K562 (cell line): ENCODE results near the gene HOXB7. TPM values are rescaled to one million over a fixed set of nuclear protein-coding genes. Genes with fewer than 3 reads are reported as not detected.

Experiments used
- ATAC-seq: fragments of 200-7000 bp; cut with Tn5 transposase; 3 replicates; pipeline ENCODE4 v1.9.1; 2020; ENCODE audit warnings: moderate library complexity
- BruUV-seq: library from RNA; stranded (reverse); fragments of 400-500 nt; replicated peaks from 2 replicates; lab custom pipeline; 2021; lab: Mats Ljungman, UMichigan
- CTCF ChIA-PET: fragments of 300-600 bp; formaldehyde crosslinking; extraction: SDS; loops from one replicate; lab custom pipeline; 2021; ENCODE audit warnings: low intra/inter-chr PET ratio; lab: Yijun Ruan, JAX
- POLR2A ChIA-PET: fragments of 300-600, 350-650 bp; sonication (Branson Sonifier 250); formaldehyde crosslinking; extraction: SDS; loops from one replicate; lab custom pipeline; 2021; ENCODE audit warnings: antibody characterized with exemption, inconsistent platforms; lab: Yijun Ruan, JAX
- DNase-seq, 4 experiments: peaks; one replicate each; pipeline versions ENCODE4 v3.0.0 to v3.0.0-alpha.2; 2011 to 2018; ENCODE audit warnings: low spot score in 3 of 4, mixed read lengths in 3 of 4; ENCODE audit errors: extremely low read depth in 1 of 4
- FAIRE-seq: peaks from 2 replicates; lab custom pipeline; 2011; peaks lifted over from hg19 to GRCh38; lab: Jason Lieb, UNC
- H2AFZ ChIP-seq: 2 replicates; pipeline ENCODE4 v1.6.0; 2011; ENCODE audit warnings: low read depth, low read length, control low read depth, inconsistent platforms
- H3K27ac ChIP-seq: fragments of 200-600 bp; 3 replicates; pipeline ENCODE4 v1.8.0; 2011; ENCODE audit warnings: low read depth, mild to moderate bottlenecking, control low read depth, inconsistent platforms, low read length, moderate library complexity, mixed read lengths; ENCODE audit errors: extremely low read depth
- H3K27me3 ChIP-seq, 2 experiments: fragments of 300-600 bp in 1 of 2; 2 replicates in 1 of 2; 3 replicates in 1 of 2; pipeline versions ENCODE4 v1.6.0 to v1.8.0; 2011; ENCODE audit warnings: inconsistent platforms in 2 of 2, low read length in 2 of 2, mild to moderate bottlenecking in 1 of 2, mixed read lengths in 1 of 2, moderate library complexity in 1 of 2; ENCODE audit not compliant: control insufficient read depth in 2 of 2, insufficient read depth in 2 of 2
- H3K36me3 ChIP-seq: fragments of 300-600 bp; 3 replicates; pipeline ENCODE4 v1.8.0; 2011; ENCODE audit warnings: mild to moderate bottlenecking, low read length, inconsistent platforms; ENCODE audit not compliant: control insufficient read depth, insufficient read depth
- H3K4me1 ChIP-seq, 2 experiments: fragments of 200-600 bp in 1 of 2; replicated peaks in 1 of 2; 2 replicates in 1 of 2; 3 replicates in 1 of 2; pipeline versions ENCODE4 v1.5.1 to v1.8.0; 2011; ENCODE audit warnings: inconsistent platforms in 2 of 2, low read length in 2 of 2, mild to moderate bottlenecking in 1 of 2, mixed read lengths in 1 of 2, moderate library complexity in 1 of 2; ENCODE audit not compliant: control insufficient read depth in 2 of 2, insufficient read depth in 2 of 2
- H3K4me2 ChIP-seq: 2 replicates; pipeline ENCODE4 v1.6.1; 2011; ENCODE audit warnings: low read length, control low read depth, inconsistent platforms, mixed read lengths; ENCODE audit not compliant: insufficient read depth
- H3K4me3 ChIP-seq: fragments of 200-600 bp; sonication (generic), shearing (Covaris generic); 2 replicates; pipeline ENCODE4 v1.5.1; 2016; ENCODE audit warnings: control low read depth, inconsistent platforms
- H3K79me2 ChIP-seq: fragments of 200-600 bp; 3 replicates; pipeline ENCODE4 v1.8.0; 2011; ENCODE audit warnings: low read length, inconsistent platforms; ENCODE audit not compliant: control insufficient read depth, insufficient read depth
- H3K9ac ChIP-seq, 2 experiments: 2 replicates each; pipeline versions ENCODE4 v1.6.0 to v1.6.1; 2011; ENCODE audit warnings: low read depth in 2 of 2, low read length in 2 of 2, control low read depth in 1 of 2, inconsistent platforms in 1 of 2, mild to moderate bottlenecking in 1 of 2, mixed read lengths in 1 of 2; ENCODE audit not compliant: insufficient read depth in 1 of 2
- H3K9me1 ChIP-seq: one replicate; pipeline ENCODE4 v1.6.0; 2011; ENCODE audit warnings: inconsistent platforms, mild to moderate bottlenecking, low read length, moderate library complexity; ENCODE audit not compliant: control insufficient read depth, insufficient read depth
- H3K9me3 ChIP-seq: replicated peaks from 2 replicates; pipeline ENCODE4 v1.5.1; 2011; ENCODE audit warnings: low read depth, low read length, inconsistent platforms; ENCODE audit not compliant: control insufficient read depth, insufficient read depth
- H4K20me1 ChIP-seq: replicated peaks from 2 replicates; pipeline ENCODE4 v1.6.1; 2011; ENCODE audit warnings: low read length, inconsistent platforms, mixed read lengths; ENCODE audit not compliant: control insufficient read depth, insufficient read depth
- EZH2 ChIP-seq: IDR thresholded peaks from 2 replicates; pipeline ENCODE4 v1.6.1; 2012; ENCODE audit warnings: low read depth, mild to moderate bottlenecking, inconsistent platforms, low read length, borderline replicate concordance
- PPARD ChIP-seq: fragments of 250-450 bp; sonication (Bioruptor Pico); IDR thresholded peaks from 2 replicates; pipeline ENCODE4 v1.8.0; 2022; ENCODE audit warnings: inconsistent platforms, mild to moderate bottlenecking, moderate library complexity
- RHOXF2B ChIP-seq: fragments of 250-450 bp; sonication (Bioruptor Pico); conservative IDR thresholded peaks from 2 replicates; pipeline ENCODE4 v1.5.1; 2021
- TCFL5 ChIP-seq: fragments of 250-450 bp; sonication (Bioruptor Pico); conservative IDR thresholded peaks from 2 replicates; pipeline ENCODE4 v1.6.1; 2021; ENCODE audit warnings: mild to moderate bottlenecking, moderate library complexity, matching md5 sums
- ZC3H11A ChIP-seq: IDR thresholded peaks from 2 replicates; pipeline ENCODE4 v1.6.1; 2012; ENCODE audit warnings: low read depth, low read length, improper control_type of control experiment
- ZNF239 ChIP-seq: fragments of 250-450 bp; sonication (Bioruptor Pico); IDR thresholded peaks from 2 replicates; pipeline ENCODE4 v1.4.0; 2020; ENCODE audit warnings: mild to moderate bottlenecking
- ZNF445 ChIP-seq: fragments of 250-450 bp; sonication (Bioruptor Pico); IDR thresholded peaks from 2 replicates; pipeline ENCODE4 v1.4.0; 2020; ENCODE audit warnings: low read depth, mild to moderate bottlenecking, moderate library complexity
- WGBS: fragments of 100-300 bp; shearing (Covaris generic); methylation state at CpG from one replicate; pipeline ENCODE4 v1.1.6; 2016; ENCODE audit warnings: low coverage, mixed read lengths; ENCODE audit not compliant: insufficient coverage; ENCODE audit errors: missing lambda C conversion rate; 5-methylcytosine and 5-hydroxymethylcytosine counted together
- in situ Hi-C: fragments of 300-500 bp; cut with MboI; formaldehyde crosslinking; loops from 4 replicates; pipeline ENCODE4 v1.15.0; 2018; ENCODE audit warnings: inconsistent platforms, mixed read lengths
- intact Hi-C: fragments of 100-400 bp; cut with micrococcal nuclease; formaldehyde crosslinking; loops from 2 replicates; pipeline ENCODE4 v1.14.2; 2022
- microRNA counts: library from miRNA; unstranded; fragments of <30 nt; microRNA quantifications from one replicate; lab custom pipeline; 2016
- microRNA-seq: library from miRNA; unstranded; fragments of <30 nt; microRNA quantifications from one replicate; pipeline ENCODE4, GENCODE V29; 2018; ENCODE audit warnings: borderline microRNAs expressed
- polyA plus RNA-seq, 8 experiments: library from polyadenylated mRNA; depleted of rRNA in 4 of 8; stranded (reverse) in 5 of 8; unstranded in 3 of 8; fragments of >200 nt; fragmentation: Nextera tagmentation in 2 of 8; fragmentation: Illumina TruSeq in 1 of 8; extraction: Ambion mirVana in 2 of 8; extraction: Trizol in 1 of 8; gene quantifications; 2 replicates each; pipeline versions ENCODE4 v1.2.1 to v1.2.3, GENCODE V29; 2011 to 2014; ENCODE audit warnings: inconsistent platforms in 1 of 8, missing spikeins in 1 of 8
- small RNA-seq: library from RNA; depleted of rRNA; stranded (forward); fragments of <200 nt; gene quantifications from one replicate; pipeline ENCODE3, GENCODE V24; 2014
- total RNA-seq, 7 experiments: library from RNA; depleted of rRNA in 6 of 7; stranded (reverse); fragments of >200 nt in 6 of 7; fragmentation: Illumina TruSeq in 2 of 7; extraction: Trizol in 2 of 7; gene quantifications; 2 replicates each; pipeline versions ENCODE4 v1.2.1 to v1.2.3, GENCODE V29; 2011 to 2021; ENCODE audit warnings: low replicate concordance in 1 of 7
- TF ChIP-seq, protein P1 (sequence below): fragments of 250-450 bp; sonication (Bioruptor Pico); IDR thresholded peaks from 2 replicates; pipeline ENCODE4 v1.6.1; 2021; ENCODE audit warnings: mild to moderate bottlenecking

Gene HOXB7
- total and polyA plus RNA-seq, 9 of the 15 experiments (the other 6 are each of a cell fraction or from before 2014, with no cell fraction given) = 5.5 to 16.7 (median 8.3) TPM

DNA sequence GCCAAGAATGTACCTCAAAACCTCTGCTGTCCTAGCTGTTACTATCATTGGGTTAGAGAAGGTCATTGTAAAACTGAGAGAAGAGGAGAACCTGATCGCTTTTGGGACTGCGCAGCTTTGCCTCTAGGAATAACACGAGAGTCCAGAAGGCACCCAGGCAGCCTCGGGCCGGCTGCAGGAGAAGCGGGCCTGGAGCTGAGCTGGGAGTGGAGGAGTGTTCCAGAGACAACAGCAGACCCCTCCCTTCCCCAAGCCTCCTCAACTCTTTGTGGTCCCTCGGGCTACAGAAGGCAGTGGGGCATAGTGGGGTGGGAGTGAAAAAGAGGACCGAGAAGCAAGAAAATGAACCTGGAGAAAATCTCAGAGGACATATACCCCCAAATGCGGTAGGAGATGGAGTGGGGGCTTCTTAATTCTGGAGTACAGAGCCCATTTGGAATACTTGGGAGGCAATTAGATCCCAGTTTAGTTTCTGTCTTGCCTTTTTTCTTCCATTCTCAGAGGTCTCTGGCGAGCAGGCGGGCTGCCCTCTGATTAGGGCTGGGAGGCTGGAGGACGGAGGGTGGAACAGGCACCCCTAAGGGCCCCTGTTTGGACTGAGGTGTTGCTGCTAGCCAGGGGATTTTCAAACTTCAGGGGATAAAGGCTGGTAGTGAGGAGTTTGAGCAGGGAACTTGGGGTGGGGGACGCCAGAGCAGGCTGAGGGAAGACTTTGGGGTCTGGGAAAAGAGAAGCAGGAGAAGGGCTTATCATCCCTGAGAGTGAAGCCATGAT is 52.6 kb downstream of the HOXB7 start:
- TF ChIP-seq EZH2 (no peak), TCFL5 (CRISPR knock-in tag) (no peak), ZNF239 (CRISPR knock-in tag) (no peak), ZNF445 (CRISPR knock-in tag) (no peak), PPARD (CRISPR knock-in tag) (no peak), ZC3H11A (no peak), RHOXF2B (CRISPR knock-in tag) (no peak)
- TF ChIP-seq, protein P1, sequence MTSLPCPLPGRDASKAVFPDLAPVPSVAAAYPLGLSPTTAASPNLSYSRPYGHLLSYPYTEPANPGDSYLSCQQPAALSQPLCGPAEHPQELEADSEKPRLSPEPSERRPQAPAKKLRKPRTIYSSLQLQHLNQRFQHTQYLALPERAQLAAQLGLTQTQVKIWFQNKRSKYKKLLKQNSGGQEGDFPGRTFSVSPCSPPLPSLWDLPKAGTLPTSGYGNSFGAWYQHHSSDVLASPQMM (CRISPR knock-in tag) = no peak
- no peak overlapping the region for H2AFZ ChIP-seq
- H3K9me3 ChIP-seq = no peaks in the 10 kb centered on the region
- FAIRE-seq (no peak), ATAC-seq (no peak), DNase-seq (no peak)
- 72% methylated on average over 13 of the region's 13 CpGs for WGBS
- H3K79me2 ChIP-seq = peaks cover 51% of the 10 kb centered on the region
- in situ Hi-C loops (no loop called here), intact Hi-C loops (no loop called here)
- no peak overlapping the region for H3K4me2 ChIP-seq
- peaks cover 41 to 44% of the 10 kb centered on the region in 2 experiments for H3K4me1 ChIP-seq
- ChIA-PET POLR2A (interaction anchor here (0.5 to 3.4 kb wide), 3 partner anchors 8 to 22 kb away, joined by 3 to 21 read pairs (median 4); no protein-coding TSS in a partner anchor), CTCF (no interaction called here)
- H3K9me1 ChIP-seq = peaks cover 6% of the 10 kb centered on the region
- H3K4me3 ChIP-seq = no peak overlapping the region
- no peaks in the 10 kb centered on the region for H3K27me3 ChIP-seq
- BruUV-seq = no TSS peak
- H3K36me3 ChIP-seq = peaks cover 72% of the 10 kb centered on the region; the same call in 2 of the 3 replicates
- H3K9ac ChIP-seq = peak overlapping the region in 1 of 2 experiments; percentile 80; a peak in 2 of 4 replicates
- peak overlapping the region; percentile 2; the same call in 1 of the 3 replicates for H3K27ac ChIP-seq
- no peaks in the 10 kb centered on the region for H4K20me1 ChIP-seq

MicroRNA genes within 50 kb of the gene (microRNA counts, 767-probe panel; counts per million panel counts)
- 5,144 counts per million, percentile 90 among the panel's probes with 10 or more counts for microRNA hsa-miR-10a-5p (lab: Ali Mortazavi, UCI)

Small RNAs within 50 kb of the gene (microRNA-seq; reads per million reads assigned to microRNA genes)
- 8.6 reads per million, percentile 55 among the genes with 10 or more reads in this experiment for gene MIR196A1

Small RNAs within 50 kb of the gene (small RNA-seq; reads per million reads assigned to genes)
- 4.0 reads per million, percentile 91 among the genes with 10 or more reads in this experiment for gene MIR196A1

Other genes with a start within 250 kb of the HOXB7 start
Only the 7 nearest of the 14 such genes appear.
- 35.0 and 42.1 TPM in 2 replicates for gene HOXB2, start 65.9 kb downstream of the HOXB7 start, total RNA-seq (2014; rRNA removed)
- gene HOXB2, start 65.9 kb downstream of the HOXB7 start, total RNA-seq (2014; rRNA removed; fragmentation: Illumina TruSeq; extraction: Trizol) = 13.0 and 16.9 TPM in 2 replicates
- 21.2 and 22.2 TPM in 2 replicates for gene HOXB2, start 65.9 kb downstream of the HOXB7 start, total RNA-seq (2015; rRNA removed; fragmentation: Illumina TruSeq; extraction: Trizol)
- 74.2 and 75.5 TPM in 2 replicates for gene HOXB2, start 65.9 kb downstream of the HOXB7 start, total RNA-seq (2021)
- 15.9 and 16.4 TPM in 2 replicates for gene HOXB2, start 65.9 kb downstream of the HOXB7 start, polyA plus RNA-seq (2011; rRNA removed)
- 32.5 and 32.6 TPM in 2 replicates for gene HOXB2, start 65.9 kb downstream of the HOXB7 start, polyA plus RNA-seq (2014; fragmentation: Illumina TruSeq; extraction: Trizol)
- 1 to 10 TPM; 2.1 to 3.1 TPM for gene HOXB2, start 65.9 kb downstream of the HOXB7 start, polyA plus RNA-seq (2014; fragmentation: Nextera tagmentation; extraction: Ambion mirVana)
- 66.4 and 97.7 TPM in 2 replicates for gene HOXB2, start 65.9 kb downstream of the HOXB7 start, polyA plus RNA-seq (2014; rRNA removed)
- gene HOXB4, start 32.7 kb downstream of the HOXB7 start, total RNA-seq (2014; rRNA removed) = 23.9 and 26.4 TPM in 2 replicates
- 10.6 and 10.8 TPM in 2 replicates for gene HOXB4, start 32.7 kb downstream of the HOXB7 start, total RNA-seq (2014; rRNA removed; fragmentation: Illumina TruSeq; extraction: Trizol)
- gene HOXB4, start 32.7 kb downstream of the HOXB7 start, total RNA-seq (2015; rRNA removed; fragmentation: Illumina TruSeq; extraction: Trizol) = 14.6 and 14.9 TPM in 2 replicates
- gene HOXB4, start 32.7 kb downstream of the HOXB7 start, total RNA-seq (2021) = 33.2 and 34.9 TPM in 2 replicates
- 9.2 and 13.0 TPM in 2 replicates for gene HOXB4, start 32.7 kb downstream of the HOXB7 start, polyA plus RNA-seq (2011; rRNA removed)
- 27.5 and 30.2 TPM in 2 replicates for gene HOXB4, start 32.7 kb downstream of the HOXB7 start, polyA plus RNA-seq (2014; fragmentation: Illumina TruSeq; extraction: Trizol)
- 1 to 10 TPM; 1.6 to 2.6 TPM for gene HOXB4, start 32.7 kb downstream of the HOXB7 start, polyA plus RNA-seq (2014; fragmentation: Nextera tagmentation; extraction: Ambion mirVana)
- gene HOXB4, start 32.7 kb downstream of the HOXB7 start, polyA plus RNA-seq (2014; rRNA removed) = 22.5 and 27.2 TPM in 2 replicates
- gene HOXB3, start 20.8 kb downstream of the HOXB7 start, total RNA-seq (2014; rRNA removed) = 11.8 and 17.2 TPM in 2 replicates
- gene HOXB3, start 20.8 kb downstream of the HOXB7 start, total RNA-seq (2014; rRNA removed; fragmentation: Illumina TruSeq; extraction: Trizol) = 20.2 and 21.2 TPM in 2 replicates
- 24.7 and 28.1 TPM in 2 replicates for gene HOXB3, start 20.8 kb downstream of the HOXB7 start, total RNA-seq (2015; rRNA removed; fragmentation: Illumina TruSeq; extraction: Trizol)
- gene HOXB3, start 20.8 kb downstream of the HOXB7 start, total RNA-seq (2021) = 22.7 and 28.3 TPM in 2 replicates
- 15.7 and 21.5 TPM in 2 replicates for gene HOXB3, start 20.8 kb downstream of the HOXB7 start, polyA plus RNA-seq (2011; rRNA removed)
- gene HOXB3, start 20.8 kb downstream of the HOXB7 start, polyA plus RNA-seq (2014; fragmentation: Illumina TruSeq; extraction: Trizol) = 23.5 and 27.0 TPM in 2 replicates
- gene HOXB3, start 20.8 kb downstream of the HOXB7 start, polyA plus RNA-seq (2014; fragmentation: Nextera tagmentation; extraction: Ambion mirVana) = 1 to 10 TPM; 2.4 to 2.5 TPM
- gene HOXB3, start 20.8 kb downstream of the HOXB7 start, polyA plus RNA-seq (2014; rRNA removed) = 33.0 and 41.3 TPM in 2 replicates
- 0.27 and 0.57 TPM in 2 replicates for gene HOXB5, start 17.2 kb downstream of the HOXB7 start, total RNA-seq (2014; rRNA removed)
- 0.38 and 0.65 TPM in 2 replicates for gene HOXB5, start 17.2 kb downstream of the HOXB7 start, total RNA-seq (2014; rRNA removed; fragmentation: Illumina TruSeq; extraction: Trizol)
- gene HOXB5, start 17.2 kb downstream of the HOXB7 start, total RNA-seq (2015; rRNA removed; fragmentation: Illumina TruSeq; extraction: Trizol) = 0.75 and 0.80 TPM in 2 replicates
- 2.4 and 2.6 TPM in 2 replicates for gene HOXB5, start 17.2 kb downstream of the HOXB7 start, total RNA-seq (2021)
- 0.36 and 0.87 TPM in 2 replicates for gene HOXB5, start 17.2 kb downstream of the HOXB7 start, polyA plus RNA-seq (2011; rRNA removed)
- 1.4 and 1.5 TPM in 2 replicates for gene HOXB5, start 17.2 kb downstream of the HOXB7 start, polyA plus RNA-seq (2014; fragmentation: Illumina TruSeq; extraction: Trizol)
- under 1 TPM; 0.24 to 0.25 TPM for gene HOXB5, start 17.2 kb downstream of the HOXB7 start, polyA plus RNA-seq (2014; fragmentation: Nextera tagmentation; extraction: Ambion mirVana)
- 2.7 and 3.2 TPM in 2 replicates for gene HOXB5, start 17.2 kb downstream of the HOXB7 start, polyA plus RNA-seq (2014; rRNA removed)
- gene HOXB6, start 6.0 kb downstream of the HOXB7 start, total RNA-seq (2014; rRNA removed) = 6.5 and 9.1 TPM in 2 replicates
- 3.9 and 4.9 TPM in 2 replicates for gene HOXB6, start 6.0 kb downstream of the HOXB7 start, total RNA-seq (2014; rRNA removed; fragmentation: Illumina TruSeq; extraction: Trizol)
- 7.3 and 7.5 TPM in 2 replicates for gene HOXB6, start 6.0 kb downstream of the HOXB7 start, total RNA-seq (2015; rRNA removed; fragmentation: Illumina TruSeq; extraction: Trizol)
- gene HOXB6, start 6.0 kb downstream of the HOXB7 start, total RNA-seq (2021) = 10.6 and 14.2 TPM in 2 replicates
- 2.3 and 3.0 TPM in 2 replicates for gene HOXB6, start 6.0 kb downstream of the HOXB7 start, polyA plus RNA-seq (2011; rRNA removed)
- gene HOXB6, start 6.0 kb downstream of the HOXB7 start, polyA plus RNA-seq (2014; fragmentation: Illumina TruSeq; extraction: Trizol) = 4.0 and 7.7 TPM in 2 replicates
- 1 to 10 TPM; 1.2 to 1.9 TPM for gene HOXB6, start 6.0 kb downstream of the HOXB7 start, polyA plus RNA-seq (2014; fragmentation: Nextera tagmentation; extraction: Ambion mirVana)
- 13.7 and 14.8 TPM in 2 replicates for gene HOXB6, start 6.0 kb downstream of the HOXB7 start, polyA plus RNA-seq (2014; rRNA removed)
- 5.1 and 9.3 TPM in 2 replicates for gene HOXB8, start 4.3 kb upstream of the HOXB7 start, total RNA-seq (2014; rRNA removed)
- gene HOXB8, start 4.3 kb upstream of the HOXB7 start, total RNA-seq (2014; rRNA removed; fragmentation: Illumina TruSeq; extraction: Trizol) = 1.5 and 2.9 TPM in 2 replicates
- 2.1 and 2.5 TPM in 2 replicates for gene HOXB8, start 4.3 kb upstream of the HOXB7 start, total RNA-seq (2015; rRNA removed; fragmentation: Illumina TruSeq; extraction: Trizol)
- 14.9 and 17.7 TPM in 2 replicates for gene HOXB8, start 4.3 kb upstream of the HOXB7 start, total RNA-seq (2021)
- gene HOXB8, start 4.3 kb upstream of the HOXB7 start, polyA plus RNA-seq (2011; rRNA removed) = 3.6 and 4.6 TPM in 2 replicates
- gene HOXB8, start 4.3 kb upstream of the HOXB7 start, polyA plus RNA-seq (2014; fragmentation: Illumina TruSeq; extraction: Trizol) = 7.0 and 8.3 TPM in 2 replicates
- 1 to 10 TPM in 1 of 2 experiments, under 1 TPM in 1; 0.52 to 1.2 TPM for gene HOXB8, start 4.3 kb upstream of the HOXB7 start, polyA plus RNA-seq (2014; fragmentation: Nextera tagmentation; extraction: Ambion mirVana)
- gene HOXB8, start 4.3 kb upstream of the HOXB7 start, polyA plus RNA-seq (2014; rRNA removed) = 18.8 and 23.8 TPM in 2 replicates
- gene HOXB9, start 15.3 kb upstream of the HOXB7 start, total RNA-seq (2014; rRNA removed) = 77.6 and 91.3 TPM in 2 replicates
- gene HOXB9, start 15.3 kb upstream of the HOXB7 start, total RNA-seq (2014; rRNA removed; fragmentation: Illumina TruSeq; extraction: Trizol) = 64.8 and 71.4 TPM in 2 replicates
- 54.3 and 54.6 TPM in 2 replicates for gene HOXB9, start 15.3 kb upstream of the HOXB7 start, total RNA-seq (2015; rRNA removed; fragmentation: Illumina TruSeq; extraction: Trizol)
- 136 and 146 TPM in 2 replicates for gene HOXB9, start 15.3 kb upstream of the HOXB7 start, total RNA-seq (2021)
- gene HOXB9, start 15.3 kb upstream of the HOXB7 start, polyA plus RNA-seq (2011; rRNA removed) = 104 and 141 TPM in 2 replicates
- gene HOXB9, start 15.3 kb upstream of the HOXB7 start, polyA plus RNA-seq (2014; fragmentation: Illumina TruSeq; extraction: Trizol) = 187 and 196 TPM in 2 replicates
- gene HOXB9, start 15.3 kb upstream of the HOXB7 start, polyA plus RNA-seq (2014; fragmentation: Nextera tagmentation; extraction: Ambion mirVana) = 1 to 10 TPM; 3.1 to 5.2 TPM
- 136 and 145 TPM in 2 replicates for gene HOXB9, start 15.3 kb upstream of the HOXB7 start, polyA plus RNA-seq (2014; rRNA removed)